IMR-90 (cell line): ENCODE data around the gene C21orf58. TPM values are rescaled to one million over a fixed set of nuclear protein-coding genes. Genes with fewer than 3 reads are reported as not detected.

Experiments used
- ATAC-seq: fragments of 200-7000 bp; cut with Tn5 transposase; 2 replicates; pipeline ENCODE4 v1.9.1; 2020; ENCODE audit warnings: low read depth, mild to moderate bottlenecking, moderate library complexity
- BruUV-seq: library from RNA; stranded (reverse); fragments of 400-500 nt; replicated peaks from 2 replicates; lab custom pipeline; 2021; lab: Mats Ljungman, UMichigan
- CTCF ChIA-PET: fragments of 300-600 bp; formaldehyde crosslinking; extraction: SDS; loops from one replicate; lab custom pipeline; 2021; ENCODE audit warnings: antibody characterized with exemption; lab: Yijun Ruan, JAX
- POLR2A ChIA-PET: fragments of 300-600 bp; sonication (Branson Sonifier 250); formaldehyde crosslinking; loops from one replicate; lab custom pipeline; 2022; ENCODE audit warnings: antibody characterized with exemption; ENCODE audit not compliant: unreplicated experiment; lab: Charles Lee
- DNase-seq: peaks from one replicate; pipeline ENCODE4 v3.0.0; 2013
- H2AFZ ChIP-seq: replicated peaks from 2 replicates; pipeline ENCODE3; 2013; ENCODE audit warnings: low read length, mild to moderate bottlenecking; ENCODE audit not compliant: poor library complexity
- H2AK5ac ChIP-seq: 2 replicates; pipeline ENCODE4 v1.6.1; 2013; ENCODE audit warnings: low read depth, low read length, inconsistent platforms
- H2AK9ac ChIP-seq: replicated peaks from 2 replicates; pipeline ENCODE3; 2013; ENCODE audit warnings: mild to moderate bottlenecking, low read depth, low read length, moderate library complexity; ENCODE audit not compliant: poor library complexity
- H2BK120ac ChIP-seq: 2 replicates; pipeline ENCODE4 v1.6.1; 2013; ENCODE audit warnings: low read depth, low read length, inconsistent platforms
- H2BK15ac ChIP-seq: 3 replicates; pipeline ENCODE4 v1.6.1; 2013; ENCODE audit warnings: low read depth, low read length, inconsistent platforms
- H2BK20ac ChIP-seq: 2 replicates; pipeline ENCODE4 v1.6.1; 2013; ENCODE audit warnings: low read depth, mild to moderate bottlenecking, inconsistent platforms, low read length, moderate library complexity
- H2BK5ac ChIP-seq: 2 replicates; pipeline ENCODE4 v1.6.1; 2013; ENCODE audit warnings: mild to moderate bottlenecking, low read depth, low read length, inconsistent platforms; ENCODE audit not compliant: poor library complexity, severe bottlenecking
- H3K14ac ChIP-seq: replicated peaks from 2 replicates; pipeline ENCODE4 v1.6.1; 2013; ENCODE audit warnings: low read depth, low read length, inconsistent platforms
- H3K18ac ChIP-seq: 2 replicates; pipeline ENCODE4 v1.6.1; 2013; ENCODE audit warnings: low read depth, low read length, control low read depth
- H3K23ac ChIP-seq: 2 replicates; pipeline ENCODE4 v1.6.1; 2013; ENCODE audit warnings: low read depth, low read length, inconsistent platforms
- H3K27ac ChIP-seq: 2 replicates; pipeline ENCODE4 v1.5.1; 2013; ENCODE audit warnings: mild to moderate bottlenecking, control low read depth, low read length; ENCODE audit not compliant: insufficient read depth
- H3K27me3 ChIP-seq: 2 replicates; pipeline ENCODE4 v1.6.1; 2013; ENCODE audit warnings: low read length; ENCODE audit not compliant: control insufficient read depth, insufficient read depth
- H3K36me3 ChIP-seq: 2 replicates; pipeline ENCODE4 v1.6.1; 2013; ENCODE audit warnings: low read length, mixed read lengths; ENCODE audit not compliant: control insufficient read depth, insufficient read depth
- H3K4ac ChIP-seq: 2 replicates; pipeline ENCODE4 v1.6.1; 2013; ENCODE audit warnings: low read depth, low read length, inconsistent platforms
- H3K4me1 ChIP-seq: 2 replicates; pipeline ENCODE4 v1.6.1; 2013; ENCODE audit warnings: low read length, mixed read lengths; ENCODE audit not compliant: control insufficient read depth, insufficient read depth
- H3K4me2 ChIP-seq: 2 replicates; pipeline ENCODE4 v1.6.1; 2013; ENCODE audit warnings: low read depth, mild to moderate bottlenecking, control low read depth, low read length, moderate library complexity
- H3K4me3 ChIP-seq: 2 replicates; pipeline ENCODE4 v1.5.1; 2013; ENCODE audit warnings: low read depth, mild to moderate bottlenecking, control low read depth, low read length, moderate library complexity; ENCODE audit not compliant: insufficient read depth
- H3K56ac ChIP-seq: 2 replicates; pipeline ENCODE4 v1.6.1; 2013; ENCODE audit warnings: low read length, inconsistent platforms; ENCODE audit not compliant: insufficient read depth; ENCODE audit errors: extremely low read depth
- H3K79me1 ChIP-seq, 2 experiments: 2 replicates each; pipeline ENCODE4 v1.6.1; 2013; ENCODE audit warnings: low read length in 2 of 2, inconsistent platforms in 1 of 2, low read depth in 1 of 2
- H3K9ac ChIP-seq: 2 replicates; pipeline ENCODE4 v1.6.1; 2013; ENCODE audit warnings: low read depth, low read length, control low read depth
- H3K9me1 ChIP-seq: 2 replicates; pipeline ENCODE4 v1.6.1; 2013; ENCODE audit warnings: low read length, inconsistent platforms; ENCODE audit not compliant: insufficient read depth
- H3K9me3 ChIP-seq: 2 replicates; pipeline ENCODE4 v1.6.1; 2013; ENCODE audit warnings: low read length; ENCODE audit not compliant: control insufficient read depth, insufficient read depth
- H4K20me1 ChIP-seq: 2 replicates; pipeline ENCODE4 v1.6.1; 2013; ENCODE audit warnings: low read length, inconsistent platforms; ENCODE audit not compliant: insufficient read depth
- H4K5ac ChIP-seq: 2 replicates; pipeline ENCODE4 v1.6.1; 2013; ENCODE audit warnings: mild to moderate bottlenecking, low read depth, low read length, control low read depth
- H4K8ac ChIP-seq, 2 experiments: 2 replicates each; pipeline ENCODE4 v1.6.1; 2013; ENCODE audit warnings: low read depth in 2 of 2, low read length in 2 of 2, control low read depth in 1 of 2, inconsistent platforms in 1 of 2
- H4K91ac ChIP-seq: 2 replicates; pipeline ENCODE4 v1.6.1; 2013; ENCODE audit warnings: low read depth, low read length, inconsistent platforms; ENCODE audit not compliant: insufficient read depth
- BHLHE40 ChIP-seq: fragments of 150-350 bp; IDR thresholded peaks from 2 replicates; pipeline ENCODE4 v1.6.1; 2016; ENCODE audit warnings: mild to moderate bottlenecking, low read depth, low read length
- CEBPB ChIP-seq: IDR thresholded peaks from 2 replicates; pipeline ENCODE4 v1.6.1; 2012; ENCODE audit warnings: low read depth, low read length, improper control_type of control experiment
- CHD1 ChIP-seq: IDR thresholded peaks from 2 replicates; pipeline ENCODE4 v1.6.1; 2012; ENCODE audit warnings: low read depth, low read length, improper control_type of control experiment
- CTCF ChIP-seq: conservative IDR thresholded peaks from 2 replicates; pipeline ENCODE4 v1.5.1; 2012; ENCODE audit warnings: mild to moderate bottlenecking, low read depth, low read length, improper control_type of control experiment
- ELK1 ChIP-seq: fragments of 150-350 bp; IDR thresholded peaks from 2 replicates; pipeline ENCODE4 v1.6.1; 2016; ENCODE audit warnings: low read depth, mild to moderate bottlenecking, low read length, moderate library complexity, borderline replicate concordance
- FOS ChIP-seq: fragments of 150-350 bp; IDR thresholded peaks from 2 replicates; pipeline ENCODE4 v1.6.1; 2016; ENCODE audit warnings: low read depth, low read length
- MAFK ChIP-seq: IDR thresholded peaks from 2 replicates; pipeline ENCODE4 v1.6.1; 2012; ENCODE audit warnings: low read depth, low read length, improper control_type of control experiment
- MAZ ChIP-seq: IDR thresholded peaks from 2 replicates; pipeline ENCODE4 v1.6.1; 2012; ENCODE audit warnings: low read depth, mild to moderate bottlenecking, low read length, improper control_type of control experiment, moderate library complexity, borderline replicate concordance
- MXI1 ChIP-seq: IDR thresholded peaks from 2 replicates; pipeline ENCODE4 v1.6.1; 2012; ENCODE audit warnings: low read depth, mild to moderate bottlenecking, low read length, moderate library complexity, borderline replicate concordance
- NFE2L2 ChIP-seq: fragments of 150-350 bp; IDR thresholded peaks from 2 replicates; pipeline ENCODE4 v1.6.1; 2016; ENCODE audit warnings: low read depth, mild to moderate bottlenecking, low read length
- POLR2A ChIP-seq: IDR thresholded peaks from 2 replicates; pipeline ENCODE4 v1.6.1; 2012; ENCODE audit warnings: mild to moderate bottlenecking, low read depth, low read length
- RAD21 ChIP-seq: IDR thresholded peaks from 2 replicates; pipeline ENCODE4 v1.6.1; 2012; ENCODE audit warnings: low read length, improper control_type of control experiment
- RCOR1 ChIP-seq: IDR thresholded peaks from 2 replicates; pipeline ENCODE4 v1.6.1; 2012; ENCODE audit warnings: mild to moderate bottlenecking, low read length, improper control_type of control experiment; ENCODE audit not compliant: insufficient replicate concordance
- RFX5 ChIP-seq: IDR thresholded peaks from 2 replicates; pipeline ENCODE4 v1.8.0; 2012; ENCODE audit warnings: low read depth, mild to moderate bottlenecking, low read length, moderate library complexity
- SMC3 ChIP-seq: fragments of 150-350 bp; IDR thresholded peaks from 2 replicates; pipeline ENCODE4 v1.6.1; 2016; ENCODE audit warnings: low read depth, mild to moderate bottlenecking, antibody characterized with exemption, low read length, moderate library complexity
- WGBS, 2 experiments: methylation state at CpG; one replicate each; pipeline versions ENCODE4 v1.1.5 to v1.1.7; 2013; ENCODE audit warnings: missing lambda C conversion rate in 2 of 2; ENCODE audit not compliant: insufficient read length in 1 of 2; ENCODE audit errors: extremely low coverage in 2 of 2; 5-methylcytosine and 5-hydroxymethylcytosine counted together
- dilution Hi-C: fragments of 300-500 bp; cut with HindIII; formaldehyde crosslinking; loops from one replicate; pipeline ENCODE4 v1.14.3; 2018; ENCODE audit warnings: low sequenced_read_pairs; ENCODE audit not compliant: unreplicated experiment
- in situ Hi-C: fragments of 300-500 bp; cut with MboI; formaldehyde crosslinking; loops from 3 replicates; pipeline ENCODE4 v1.14.3; 2019; ENCODE audit warnings: low sequenced_read_pairs, inconsistent platforms, mixed read lengths
- intact Hi-C: fragments of 100-400 bp; cut with micrococcal nuclease; formaldehyde crosslinking; loops from 2 replicates; pipeline ENCODE4 v1.10.0; 2022
- polyA plus RNA-seq, 3 experiments: library from polyadenylated mRNA; depleted of rRNA; stranded (reverse); fragments of >200 nt; gene quantifications; 2 replicates each; pipeline ENCODE4 v1.2.3, GENCODE V29; 2012; ENCODE audit warnings: low replicate concordance in 1 of 3
- total RNA-seq: library from RNA; depleted of rRNA; stranded (reverse); fragments of >200 nt; gene quantifications from 2 replicates; pipeline ENCODE4 v1.2.3, GENCODE V29; 2012

Gene C21orf58
- total and polyA plus RNA-seq, 2 of the 4 experiments (the other 2 are of a cell fraction) = 2.7 to 6.2 TPM

- Histone ChIP-seq H2BK5ac (no peak overlapping the region), H3K4me3 (no peak overlapping the region), H2BK15ac (no peak overlapping the region), H2AK5ac (no peak overlapping the region), H3K4me2 (no peak overlapping the region), H3K14ac (no peak overlapping the region), H4K91ac (no peak overlapping the region), H3K79me1 (no peaks in the 10 kb centered on the region; a peak in 1 of 4 replicates), H3K9ac (no peak overlapping the region), H2AFZ (no peak overlapping the region), H2AK9ac (no peak overlapping the region), H3K23ac (no peak overlapping the region), H4K20me1 (no peaks in the 10 kb centered on the region; the same call in 1 of the 2 replicates), H3K18ac (no peak overlapping the region), H3K27ac (no peak overlapping the region), H3K56ac (no peak overlapping the region), H2BK20ac (no peak overlapping the region), H3K4me1 (no peaks in the 10 kb centered on the region), H2BK120ac (no peak overlapping the region), H3K9me1 (no peaks in the 10 kb centered on the region; the same call in 1 of the 2 replicates), H3K4ac (no peak overlapping the region), H4K5ac (no peak overlapping the region), H3K27me3 (no peaks in the 10 kb centered on the region), H4K8ac (no peak overlapping the region), H3K36me3 (peaks cover 74% of the 10 kb centered on the region), H3K9me3 (no peaks in the 10 kb centered on the region)
- dilution Hi-C loops (no loop called here), intact Hi-C loops (no loop called here), in situ Hi-C loops (no loop called here)
- no peak for DNase-seq
- no TSS peak for BruUV-seq
- POLR2A ChIA-PET = no interaction called here
- ATAC-seq = no peak
- WGBS, 2 experiments = 92% methylated on average over 10 of the region's 33 CpGs; no CpG with 5 or more reads in 1 of the 2 experiments
- CTCF ChIA-PET = no interaction called here
- no peak for TF ChIP-seq FOS
- TF ChIP-seq CEBPB = no peak
- no peak for TF ChIP-seq MAZ
- no peak for TF ChIP-seq CTCF
- TF ChIP-seq POLR2A = no peak
- no peak for TF ChIP-seq BHLHE40
- no peak for TF ChIP-seq SMC3
- no peak for TF ChIP-seq MAFK
- TF ChIP-seq RCOR1 = no peak
- no peak for TF ChIP-seq ELK1
- TF ChIP-seq NFE2L2 = no peak
- no peak for TF ChIP-seq CHD1
- no peak for TF ChIP-seq MXI1
- TF ChIP-seq RFX5 = no peak
- no peak for TF ChIP-seq RAD21
Measured at GRCh38 chr21:46355161-46356004, 31.7 kb upstream of the C21orf58 start.
